Endothelial cell (in vitro differentiated cells): ENCODE measurements around the gene KHDRBS1. TPM values are rescaled to one million over a fixed set of nuclear protein-coding genes. Genes with fewer than 3 reads are reported as not detected.
"Not testable (repeated sequence)": the region's sequence is repeated elsewhere in the genome, so short reads cannot be mapped to it uniquely, and the experiment has no call there.

Experiments
- DNase-seq: peaks from one replicate; pipeline ENCODE4 v3.0.0; 2021; ENCODE audit warnings: low spot score
- H3K27ac Mint-ChIP-seq: one replicate; pipeline ENCODE4 v1.8.0; 2021; ENCODE audit warnings: mixed read lengths, inconsistent platforms; ENCODE audit not compliant: unreplicated experiment
- H3K27me3 Mint-ChIP-seq: one replicate; pipeline ENCODE4 v1.8.0; 2021; ENCODE audit warnings: mild to moderate bottlenecking, moderate library complexity, mixed read lengths, inconsistent platforms; ENCODE audit not compliant: unreplicated experiment
- H3K36me3 Mint-ChIP-seq: one replicate; pipeline ENCODE4 v1.8.0; 2021; ENCODE audit warnings: mild to moderate bottlenecking, low read depth, mixed read lengths, inconsistent platforms; ENCODE audit not compliant: unreplicated experiment
- H3K4me1 Mint-ChIP-seq: one replicate; pipeline ENCODE4 v1.8.0; 2021; ENCODE audit warnings: mild to moderate bottlenecking, mixed read lengths, inconsistent platforms; ENCODE audit not compliant: unreplicated experiment
- H3K4me3 Mint-ChIP-seq: one replicate; pipeline ENCODE4 v1.8.0; 2021; ENCODE audit warnings: mild to moderate bottlenecking, mixed read lengths, inconsistent platforms; ENCODE audit not compliant: unreplicated experiment
- H3K9me3 Mint-ChIP-seq: one replicate; pipeline ENCODE4 v1.8.0; 2021; ENCODE audit warnings: mixed read lengths, inconsistent platforms; ENCODE audit not compliant: unreplicated experiment
- total RNA-seq: library from RNA; stranded (reverse); fragmentation: NEBNext Ultra II Directional; extraction: Animal tissue kit (Norgen Biotek cat#: 25700); gene quantifications from one replicate; pipeline ENCODE4 v1.2.1, GENCODE V29; 2021; ENCODE audit not compliant: unreplicated experiment
- TF ChIP-seq, protein P1 (sequence below): fragments of 200-600 bp; sonication (generic); IDR thresholded peaks from one replicate; pipeline ENCODE4 v1.5.0; 2021; ENCODE audit warnings: antibody characterized with exemption; ENCODE audit not compliant: unreplicated experiment

Gene KHDRBS1
- total RNA-seq, 1 donor from 2014 or later = 203 TPM

DNA sequence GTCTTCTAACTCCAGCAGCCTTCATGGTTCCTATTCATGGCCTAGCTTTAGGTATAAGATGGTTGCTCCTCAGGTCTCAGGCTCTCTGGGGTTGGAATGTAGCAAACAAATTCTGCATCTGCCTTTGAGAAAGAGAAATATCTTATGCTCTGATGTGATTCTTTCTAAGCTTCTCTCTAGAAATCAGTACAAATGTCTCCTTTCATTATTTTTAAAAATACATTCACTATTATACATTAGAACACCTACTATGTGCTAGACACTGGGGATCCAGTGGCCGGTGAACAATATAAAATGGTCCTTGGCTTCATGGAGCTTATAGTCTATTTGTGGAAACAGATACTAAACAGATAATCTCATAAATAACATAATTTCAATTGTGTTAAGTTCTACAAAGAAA, 42.9 kb downstream of the KHDRBS1 start:
- DNase-seq = no peak
- H3K27ac Mint-ChIP-seq = no peak overlapping the region
- H3K36me3 Mint-ChIP-seq = peaks cover 42% of the 10 kb centered on the region
- H3K9me3 Mint-ChIP-seq = no peaks in the 10 kb centered on the region
- TF ChIP-seq, protein P1, sequence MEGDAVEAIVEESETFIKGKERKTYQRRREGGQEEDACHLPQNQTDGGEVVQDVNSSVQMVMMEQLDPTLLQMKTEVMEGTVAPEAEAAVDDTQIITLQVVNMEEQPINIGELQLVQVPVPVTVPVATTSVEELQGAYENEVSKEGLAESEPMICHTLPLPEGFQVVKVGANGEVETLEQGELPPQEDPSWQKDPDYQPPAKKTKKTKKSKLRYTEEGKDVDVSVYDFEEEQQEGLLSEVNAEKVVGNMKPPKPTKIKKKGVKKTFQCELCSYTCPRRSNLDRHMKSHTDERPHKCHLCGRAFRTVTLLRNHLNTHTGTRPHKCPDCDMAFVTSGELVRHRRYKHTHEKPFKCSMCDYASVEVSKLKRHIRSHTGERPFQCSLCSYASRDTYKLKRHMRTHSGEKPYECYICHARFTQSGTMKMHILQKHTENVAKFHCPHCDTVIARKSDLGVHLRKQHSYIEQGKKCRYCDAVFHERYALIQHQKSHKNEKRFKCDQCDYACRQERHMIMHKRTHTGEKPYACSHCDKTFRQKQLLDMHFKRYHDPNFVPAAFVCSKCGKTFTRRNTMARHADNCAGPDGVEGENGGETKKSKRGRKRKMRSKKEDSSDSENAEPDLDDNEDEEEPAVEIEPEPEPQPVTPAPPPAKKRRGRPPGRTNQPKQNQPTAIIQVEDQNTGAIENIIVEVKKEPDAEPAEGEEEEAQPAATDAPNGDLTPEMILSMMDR = no peak
- H3K4me1 Mint-ChIP-seq = peaks cover 22% of the 10 kb centered on the region
- peak overlapping the region; percentile 56 for H3K4me3 Mint-ChIP-seq
- H3K27me3 Mint-ChIP-seq = peaks cover 4% of the 10 kb centered on the region

DNA sequence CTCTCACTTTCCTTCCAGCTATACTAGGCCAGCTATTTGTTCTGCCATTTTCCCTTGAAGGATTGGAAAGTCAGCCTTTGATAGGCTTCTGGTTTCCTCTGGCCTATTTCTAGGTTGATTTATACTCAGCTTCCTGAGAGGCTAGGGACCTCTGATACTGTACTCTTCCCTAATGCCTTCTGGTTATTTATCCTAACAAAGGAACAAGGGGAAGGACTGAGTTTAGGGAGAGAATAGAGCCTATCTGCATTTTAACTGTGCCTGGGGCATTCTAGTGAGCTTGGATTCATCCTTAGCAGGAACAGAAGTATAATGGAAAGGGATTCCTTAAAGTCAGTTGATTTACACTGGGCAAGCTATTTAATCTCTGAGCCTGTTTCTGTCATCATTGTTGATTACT, 47.2 kb downstream of the KHDRBS1 start:
- Mint-ChIP-seq H3K4me3 (no peak overlapping the region), H3K27me3 (peaks cover 4% of the 10 kb centered on the region), H3K9me3 (no peaks in the 10 kb centered on the region), H3K36me3 (peaks cover 40% of the 10 kb centered on the region), H3K27ac (peak overlapping the region; percentile 52), H3K4me1 (peaks cover 30% of the 10 kb centered on the region)
- no peak for DNase-seq
- TF ChIP-seq, protein P1 = no peak

DNA sequence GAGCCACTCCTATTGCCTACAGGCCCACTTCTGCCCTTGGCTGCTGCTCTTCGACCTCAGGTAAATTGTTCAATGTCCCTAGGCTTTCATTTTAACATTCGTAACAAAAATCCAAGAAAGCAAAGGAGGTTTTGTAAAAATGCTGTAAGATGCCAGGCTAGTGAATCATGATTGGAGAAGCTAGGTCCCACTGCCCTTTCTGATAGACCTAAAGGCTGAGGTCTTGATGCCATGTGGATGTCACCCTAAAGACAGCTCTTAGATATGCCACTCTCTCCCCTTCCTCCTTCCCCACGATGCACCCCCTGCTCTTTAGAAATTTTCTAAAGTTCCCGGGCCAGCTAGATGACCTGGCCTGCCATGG, 49.2 kb downstream of the KHDRBS1 start:
- Mint-ChIP-seq H3K9me3 (no peaks in the 10 kb centered on the region), H3K4me3 (no peak overlapping the region), H3K27me3 (peaks cover 4% of the 10 kb centered on the region), H3K4me1 (peaks cover 37% of the 10 kb centered on the region), H3K36me3 (peaks cover 36% of the 10 kb centered on the region), H3K27ac (peak overlapping the region; percentile 79)
- TF ChIP-seq, protein P1 = no peak
- DNase-seq = no peak

DNA sequence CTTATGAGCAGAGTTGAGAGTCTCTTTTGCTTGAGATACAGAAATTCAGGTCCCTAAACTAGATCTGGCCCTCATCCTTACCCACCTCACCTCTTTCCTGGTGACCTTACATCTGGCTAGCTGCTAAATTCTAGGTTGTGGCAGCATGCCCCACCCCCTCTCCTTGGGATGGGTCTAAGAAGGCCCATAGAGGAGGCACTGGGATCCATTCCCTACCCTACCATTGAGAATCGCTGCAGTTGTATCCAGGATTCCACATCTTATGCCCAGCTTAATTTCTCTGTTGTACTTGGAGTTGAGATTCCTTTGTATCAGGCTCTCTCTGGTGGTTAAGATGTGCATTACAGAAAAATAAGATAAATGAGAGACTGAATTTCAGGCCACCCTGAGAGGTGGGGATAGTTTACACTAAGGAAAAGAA, 49.6 kb downstream of the KHDRBS1 start:
- Mint-ChIP-seq H3K27ac (peak overlapping the region; percentile 79), H3K4me3 (no peak overlapping the region), H3K4me1 (peaks cover 37% of the 10 kb centered on the region), H3K9me3 (no peaks in the 10 kb centered on the region), H3K27me3 (peaks cover 5% of the 10 kb centered on the region), H3K36me3 (peaks cover 34% of the 10 kb centered on the region)
- no peak for DNase-seq
- TF ChIP-seq, protein P1 = peak; percentile 77

DNA sequence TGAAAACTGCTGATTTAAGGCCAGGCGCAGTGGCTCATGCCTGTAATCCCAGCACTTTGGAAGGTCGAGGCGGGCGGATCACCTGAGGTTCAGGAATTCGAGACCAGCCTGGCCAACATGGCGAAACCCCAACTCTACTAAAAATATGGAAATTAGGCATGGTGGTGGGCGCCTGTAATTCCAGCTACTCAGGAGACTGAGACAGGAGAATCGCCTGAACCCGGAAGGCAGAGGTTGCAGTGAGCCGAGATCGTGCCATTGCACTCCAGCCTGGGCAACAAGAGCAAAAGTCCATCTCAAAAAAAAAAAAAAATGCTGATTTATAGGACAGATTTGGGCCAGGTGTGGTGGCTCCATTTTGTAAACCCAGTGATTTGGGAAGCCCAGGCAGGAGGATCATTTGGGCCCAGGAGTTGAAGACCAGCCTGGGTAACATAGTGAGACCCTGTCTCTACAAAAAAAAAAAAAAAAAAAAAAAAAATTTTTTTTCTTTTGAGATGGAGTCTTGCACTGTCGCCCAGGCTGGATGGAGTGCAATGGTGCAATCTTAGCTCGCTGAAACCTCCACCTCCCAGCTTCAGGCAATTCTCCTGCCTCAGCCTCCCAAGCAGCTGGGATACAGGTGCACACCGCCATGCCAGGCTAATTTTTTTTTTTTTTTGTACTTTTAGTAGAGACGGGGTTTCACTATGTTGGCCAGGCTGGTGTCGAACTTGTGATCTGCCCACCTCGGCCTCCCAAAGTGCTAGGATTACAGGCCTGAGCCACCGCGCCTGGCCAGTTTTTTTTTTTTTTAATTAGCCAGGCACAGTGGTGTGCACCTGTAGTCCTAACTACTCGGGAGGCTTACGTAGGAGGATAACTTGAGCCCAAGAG, 52.2 kb downstream of the KHDRBS1 start:
- DNase-seq, H3K27me3 Mint-ChIP-seq, H3K4me3 Mint-ChIP-seq, H3K9me3 Mint-ChIP-seq: not testable (repeated sequence)
- peak overlapping the region; percentile 24 for H3K27ac Mint-ChIP-seq
- peaks cover 18% of the 10 kb centered on the region for H3K36me3 Mint-ChIP-seq
- peaks cover 28% of the 10 kb centered on the region for H3K4me1 Mint-ChIP-seq
